OCI-LY7 (cell line): ENCODE data around the gene KATNBL1. TPM values are rescaled to one million over a fixed set of nuclear protein-coding genes. Genes with fewer than 3 reads are reported as not detected.

ENCODE experiments used
- BruUV-seq: library from RNA; stranded (reverse); fragments of 400-500 nt; replicated peaks from 2 replicates; lab custom pipeline; 2021; lab: Mats Ljungman, UMichigan
- CTCF ChIA-PET: fragments of 300-600 bp; sonication (Branson Sonifier 250); formaldehyde crosslinking; loops from one replicate; lab custom pipeline; 2022; ENCODE audit warnings: antibody characterized with exemption; ENCODE audit not compliant: unreplicated experiment; lab: Charles Lee
- POLR2A ChIA-PET: fragments of 300-600 bp; sonication (Branson Sonifier 250); formaldehyde crosslinking; loops from one replicate; lab custom pipeline; 2022; ENCODE audit warnings: antibody characterized with exemption; lab: Charles Lee
- DNase-seq: peaks from one replicate; pipeline ENCODE4 v3.0.0-alpha.2; 2015; ENCODE audit warnings: low spot score
- H2AFZ ChIP-seq: fragments of 200-600 bp; sonication (generic), shearing (Covaris generic); 2 replicates; pipeline ENCODE4 v1.6.1; 2014; ENCODE audit warnings: mild to moderate bottlenecking, antibody characterized with exemption, low read length, moderate library complexity
- H3K27ac ChIP-seq: fragments of 200-600 bp; sonication (generic); 2 replicates; pipeline ENCODE4 v1.5.1; 2014; ENCODE audit warnings: mixed run types, low read depth, mild to moderate bottlenecking, moderate library complexity, low read length, inconsistent platforms; ENCODE audit not compliant: poor library complexity, severe bottlenecking
- H3K36me3 ChIP-seq: fragments of 200-600 bp; sonication (generic); 2 replicates; pipeline ENCODE4 v1.6.1; 2014; ENCODE audit warnings: mild to moderate bottlenecking, antibody characterized with exemption, low read length, moderate library complexity, mixed read lengths; ENCODE audit not compliant: insufficient read depth
- H3K4me1 ChIP-seq: fragments of 200-600 bp; sonication (generic); 2 replicates; pipeline ENCODE4 v1.5.1; 2014; ENCODE audit warnings: mild to moderate bottlenecking, low read length; ENCODE audit not compliant: insufficient read depth, poor library complexity, severe bottlenecking
- H3K4me2 ChIP-seq: fragments of 200-600 bp; sonication (generic); 2 replicates; pipeline ENCODE4 v1.6.1; 2014; ENCODE audit warnings: mild to moderate bottlenecking, low read length
- H3K4me3 ChIP-seq: fragments of 200-600 bp; sonication (generic); 2 replicates; pipeline ENCODE4 v1.5.1; 2014; ENCODE audit warnings: mild to moderate bottlenecking, low read depth, low read length; ENCODE audit not compliant: poor library complexity, severe bottlenecking
- H3K79me2 ChIP-seq: fragments of 200-600 bp; sonication (generic); 2 replicates; pipeline ENCODE4 v1.6.1; 2016; ENCODE audit warnings: low read depth, mild to moderate bottlenecking, low read length, moderate library complexity, mixed read lengths; ENCODE audit not compliant: insufficient read depth
- H3K9me2 ChIP-seq: fragments of 200-600 bp; sonication (generic); 2 replicates; pipeline ENCODE4 v1.6.1; 2016; ENCODE audit warnings: mild to moderate bottlenecking, low read length, mixed read lengths; ENCODE audit not compliant: insufficient read depth
- H3K9me3 ChIP-seq: fragments of 200-600 bp; sonication (generic); 2 replicates; pipeline ENCODE4 v1.6.1; 2014; ENCODE audit warnings: mild to moderate bottlenecking, mixed run types, low read length, mixed read lengths
- H4K20me1 ChIP-seq: fragments of 200-600 bp; sonication (generic); 2 replicates; pipeline ENCODE4 v1.6.1; 2014; ENCODE audit warnings: mild to moderate bottlenecking, antibody characterized with exemption, low read length, moderate library complexity, mixed read lengths; ENCODE audit not compliant: insufficient read depth
- CTCF ChIP-seq: fragments of 200-600 bp; sonication (generic); conservative IDR thresholded peaks from 2 replicates; pipeline ENCODE4 v1.5.1; 2014; ENCODE audit warnings: mild to moderate bottlenecking, antibody characterized with exemption, low read length, moderate library complexity, mixed read lengths
- EZH2phosphoT487 ChIP-seq: fragments of 200-600 bp; sonication (generic); IDR thresholded peaks from 2 replicates; pipeline ENCODE4 v1.6.1; 2018; ENCODE audit warnings: low read depth, borderline replicate concordance, mild to moderate bottlenecking, mixed run types, antibody characterized with exemption, low read length, moderate library complexity, mixed read lengths
- intact Hi-C: fragments of 100-400 bp; cut with micrococcal nuclease; formaldehyde crosslinking; loops from one replicate; pipeline ENCODE4 v1.10.0; 2022; ENCODE audit not compliant: unreplicated experiment
- total RNA-seq, 2 experiments: library from RNA; depleted of rRNA in 1 of 2; stranded (reverse); fragments of >200 nt in 1 of 2; shearing (Covaris generic) in 1 of 2; gene quantifications; 2 replicates each; pipeline ENCODE4 v1.2.3, GENCODE V29; 2014 to 2022

Gene KATNBL1
- total RNA-seq, 2 experiments from 2014 or later: 44.8 to 64.6 TPM

DNA sequence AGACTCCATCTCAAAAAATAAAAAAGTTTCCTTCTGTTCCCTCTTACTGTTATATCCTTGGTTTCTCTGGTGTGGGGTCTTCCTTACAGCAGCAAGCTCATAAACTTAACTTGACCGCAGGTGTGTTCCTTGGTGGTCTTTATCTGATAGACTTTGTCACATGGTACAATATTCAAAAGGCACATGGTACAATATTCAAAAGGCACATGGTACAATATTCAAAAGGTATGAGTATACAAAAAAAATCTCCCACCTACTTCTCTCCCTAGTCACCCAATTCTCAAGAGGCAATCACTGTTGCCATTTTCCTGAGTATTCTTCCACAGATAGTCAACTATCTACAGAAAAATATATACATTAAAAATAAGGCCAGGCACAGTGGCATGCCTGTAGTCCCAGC lies 103.5 kb downstream of the KATNBL1 start:
- H3K9me3 ChIP-seq: peaks cover 19% of the 10 kb centered on the region; the same call in 1 of the 2 replicates
- ChIA-PET POLR2A (no interaction called here), CTCF (no interaction called here)
- H3K4me1 ChIP-seq: peaks cover 10% of the 10 kb centered on the region
- no peak for DNase-seq
- H2AFZ ChIP-seq: no peak overlapping the region
- no peak overlapping the region for H3K4me2 ChIP-seq
- no peaks in the 10 kb centered on the region for H3K9me2 ChIP-seq
- H4K20me1 ChIP-seq: no peaks in the 10 kb centered on the region
- TF ChIP-seq CTCF: no peak
- TF ChIP-seq EZH2phosphoT487: no peak
- H3K79me2 ChIP-seq: peaks cover 13% of the 10 kb centered on the region
- intact Hi-C loops: no loop called here
- H3K36me3 ChIP-seq: peaks cover 6% of the 10 kb centered on the region; the same call in 1 of the 2 replicates
- no TSS peak for BruUV-seq
- H3K27ac ChIP-seq: no peak overlapping the region
- H3K4me3 ChIP-seq: no peak overlapping the region

- Histone ChIP-seq H3K36me3 (peaks cover 15% of the 10 kb centered on the region), H3K9me2 (no peaks in the 10 kb centered on the region), H3K4me3 (peak overlapping the region; percentile 90), H3K79me2 (peaks cover 54% of the 10 kb centered on the region), H2AFZ (peak overlapping the region; percentile 100), H3K27ac (peak overlapping the region; percentile 29), H3K4me2 (peak overlapping the region; percentile 90), H3K9me3 (peaks cover 19% of the 10 kb centered on the region; the same call in 1 of the 2 replicates), H4K20me1 (no peaks in the 10 kb centered on the region), H3K4me1 (peaks cover 24% of the 10 kb centered on the region)
- DNase-seq: no peak
- ChIA-PET POLR2A (interaction anchor here (0.7 to 2.1 kb wide), 6 partner anchors 15 to 481 kb away, joined by 3 to 8 read pairs (median 3); partner anchors contain the start of genes GOLGA8B, KATNBL1 and LPCAT4), CTCF (no interaction called here)
- intact Hi-C loops: loop anchor here (5.0 kb wide), 1 partner anchor 105 kb away; no protein-coding TSS in a partner anchor
- TSS peak; percentile 86 for BruUV-seq
- TF ChIP-seq CTCF: no peak
- no peak for TF ChIP-seq EZH2phosphoT487
These were observed 107.5 kb downstream of the KATNBL1 start for GRCh38 chr15:34102175-34102925.
